Liver (tissue), 9 donors: ENCODE results near the gene HOXD8. TPM values are rescaled to one million over a fixed set of nuclear protein-coding genes. Genes with fewer than 3 reads are reported as not detected.

Source experiments
- DNase-seq: peaks from one replicate; pipeline ENCODE4 v3.0.0-alpha.2; 2017; ENCODE audit warnings: low spot score
- H3K27ac ChIP-seq, 2 donors: one replicate each; pipeline ENCODE4 v1.7.0; 2013; ENCODE audit warnings: inconsistent platforms in 2 of 2, low read length in 2 of 2, control low read depth in 1 of 2, low read depth in 1 of 2, mild to moderate bottlenecking in 1 of 2
- H3K27me3 ChIP-seq, 4 donors: one replicate each; pipeline versions ENCODE4 v1.6.1 to v1.7.0; 2013; ENCODE audit warnings: low read length in 3 of 4, inconsistent platforms in 1 of 4, mild to moderate bottlenecking in 1 of 4, moderate library complexity in 1 of 4; ENCODE audit not compliant: control insufficient read depth in 4 of 4, insufficient read depth in 4 of 4
- H3K36me3 ChIP-seq, 4 donors: one replicate each; pipeline versions ENCODE4 v1.6.1 to v1.7.0; 2013; ENCODE audit warnings: low read length in 3 of 4, mild to moderate bottlenecking in 3 of 4, low read depth in 1 of 4, moderate library complexity in 1 of 4; ENCODE audit not compliant: control insufficient read depth in 4 of 4, insufficient read depth in 3 of 4
- H3K4me1 ChIP-seq, 4 donors: one replicate each; pipeline versions ENCODE4 v1.6.1 to v1.7.0; 2013; ENCODE audit warnings: low read length in 3 of 4, mild to moderate bottlenecking in 3 of 4, moderate library complexity in 1 of 4; ENCODE audit not compliant: control insufficient read depth in 4 of 4, insufficient read depth in 4 of 4
- H3K4me3 ChIP-seq, 3 donors: one replicate each; pipeline versions ENCODE4 v1.6.1 to v1.7.0; 2013; ENCODE audit warnings: low read length in 3 of 3, control low read depth in 1 of 3, low read depth in 1 of 3, mild to moderate bottlenecking in 1 of 3
- H3K9ac ChIP-seq, 2 donors: one replicate each; pipeline ENCODE4 v1.7.0; 2013; ENCODE audit warnings: low read length in 2 of 2, mild to moderate bottlenecking in 2 of 2, moderate library complexity in 2 of 2, control low read depth in 1 of 2, low read depth in 1 of 2
- H3K9me3 ChIP-seq, 4 donors: one replicate each; pipeline versions ENCODE4 v1.6.1 to v1.7.0; 2013; ENCODE audit warnings: low read length in 3 of 4; ENCODE audit not compliant: control insufficient read depth in 4 of 4
- CTCF ChIP-seq: fragments of 150-350 bp; IDR thresholded peaks from 2 replicates; pipeline ENCODE4 v1.5.1; 2017; ENCODE audit warnings: improper control_type of control experiment, low read depth, low read length; ENCODE audit not compliant: missing input control
- EGR1 ChIP-seq, 2 donors: IDR thresholded peaks; 2 replicates each; pipeline ENCODE4 v1.6.1; 2016 to 2018; ENCODE audit warnings: antibody characterized with exemption in 2 of 2, low read depth in 2 of 2
- FOXA1 ChIP-seq: IDR thresholded peaks from 2 replicates; pipeline ENCODE4 v1.6.1; 2016; ENCODE audit warnings: antibody characterized with exemption
- FOXA2 ChIP-seq: IDR thresholded peaks from 2 replicates; pipeline ENCODE4 v1.6.1; 2016; ENCODE audit warnings: antibody characterized with exemption
- GABPA ChIP-seq, 2 donors: IDR thresholded peaks in 1 of 2; conservative IDR thresholded peaks in 1 of 2; 2 replicates each; pipeline ENCODE4 v1.6.1; 2016; ENCODE audit warnings: antibody characterized with exemption in 2 of 2, mild to moderate bottlenecking in 1 of 2, moderate library complexity in 1 of 2
- JUND ChIP-seq, 2 donors: IDR thresholded peaks; 2 replicates each; pipeline ENCODE4 v1.6.1; 2016; ENCODE audit warnings: antibody characterized with exemption in 2 of 2
- MAX ChIP-seq: IDR thresholded peaks from 2 replicates; pipeline ENCODE4 v1.6.1; 2016; ENCODE audit warnings: antibody characterized with exemption
- NR2F2 ChIP-seq: IDR thresholded peaks from 2 replicates; pipeline ENCODE4 v1.6.1; 2016; ENCODE audit warnings: antibody characterized with exemption
- RAD21 ChIP-seq, 2 donors: IDR thresholded peaks; 2 replicates each; pipeline ENCODE4 v1.6.1; 2016; ENCODE audit warnings: antibody characterized with exemption in 2 of 2, mild to moderate bottlenecking in 2 of 2
- RXRA ChIP-seq, 2 donors: IDR thresholded peaks; 2 replicates each; pipeline ENCODE4 v1.6.1; 2017 to 2018; ENCODE audit warnings: antibody characterized with exemption in 2 of 2, mild to moderate bottlenecking in 1 of 2
- TAF1 ChIP-seq: conservative IDR thresholded peaks from 2 replicates; pipeline ENCODE4 v1.6.1; 2016; ENCODE audit warnings: antibody characterized with exemption, mild to moderate bottlenecking
- YY1 ChIP-seq: IDR thresholded peaks from 2 replicates; pipeline ENCODE4 v1.6.1; 2016; ENCODE audit warnings: antibody characterized with exemption, mild to moderate bottlenecking
- WGBS: extraction: QIAGEN DNeasy Blood & Tissue Kit; methylation state at CpG from one replicate; pipeline ENCODE4 v1.1.7; 2013; 5-methylcytosine and 5-hydroxymethylcytosine counted together
- polyA plus RNA-seq, 2 donors: library from polyadenylated mRNA; stranded (reverse) in 1 of 2; unstranded in 1 of 2; fragments of 200-250 nt in 1 of 2; fragments of >200 nt in 1 of 2; fragmentation: Nextera tagmentation in 1 of 2; extraction: Ambion mirVana in 1 of 2; gene quantifications; one replicate each; pipeline versions ENCODE4 v1.2.1 to v1.2.3, GENCODE V29; 2013 to 2015
- total RNA-seq, 2 donors: library from RNA; depleted of rRNA; stranded (reverse); fragments of >200 nt; gene quantifications; one replicate each; pipeline ENCODE4 v1.2.3, GENCODE V29; 2014
- TF ChIP-seq, protein P1 (sequence below): IDR thresholded peaks from 2 replicates; pipeline ENCODE4 v1.6.1; 2016; ENCODE audit warnings: antibody characterized with exemption
- TF ChIP-seq, protein P2 (sequence below): IDR thresholded peaks from 2 replicates; pipeline ENCODE4 v1.6.1; 2016; ENCODE audit warnings: antibody characterized with exemption
- TF ChIP-seq, protein P3 (sequence below): IDR thresholded peaks from 2 replicates; pipeline ENCODE4 v1.6.1; 2016; ENCODE audit warnings: antibody characterized with exemption, mild to moderate bottlenecking
- donor health status: healthy.
- donor health status: healthy.
- donor health status: healthy.
- donor health status: healthy.
- donor health status: healthy.

The HOXD8 gene
- total and polyA plus RNA-seq, 4 donors, result 0.06 to 0.19 (median 0.08) TPM; not detected in 1

DNA sequence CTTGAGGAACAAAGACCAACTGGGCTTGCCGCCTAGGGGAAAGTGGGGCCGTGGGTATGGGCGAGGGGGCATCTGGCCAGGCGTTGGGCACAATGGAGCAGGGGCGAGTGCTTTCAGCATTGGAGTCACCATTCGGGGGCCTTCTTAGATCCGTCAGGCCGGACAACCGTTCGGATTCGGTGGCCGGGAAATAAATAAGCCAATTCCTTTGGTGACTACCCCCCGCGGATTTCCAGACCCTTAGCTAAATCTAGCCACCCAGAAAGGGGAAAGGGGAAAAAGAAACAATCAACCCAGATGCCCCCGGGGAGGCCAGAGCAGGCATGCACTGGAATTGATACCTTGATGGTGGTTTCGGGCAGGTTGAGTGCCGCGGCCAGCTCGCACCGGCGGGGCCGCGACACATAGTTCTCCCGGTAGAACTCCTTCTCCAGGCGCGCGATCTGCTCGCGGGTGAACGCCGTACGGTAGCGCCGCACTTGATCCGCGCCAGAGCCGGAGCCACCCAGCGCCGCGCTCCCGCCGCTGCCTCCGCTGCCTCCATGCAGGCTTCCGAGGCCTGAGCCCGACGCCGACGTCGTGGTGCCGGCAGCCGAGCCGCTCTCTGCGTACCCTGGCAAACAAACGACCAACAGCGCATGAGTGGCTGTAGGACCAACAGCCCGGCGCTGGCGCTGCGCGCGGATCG is 47.5 kb upstream of the HOXD8 start:
- no peak overlapping the region for H3K9ac ChIP-seq
- H3K36me3 ChIP-seq, result no peaks in the 10 kb centered on the region
- WGBS, result 8% methylated on average over 62 of the region's 62 CpGs
- peaks cover 4 to 25% (median 11%) of the 10 kb centered on the region in 4 donors for H3K4me1 ChIP-seq
- peak; percentile 34 for DNase-seq
- peaks cover 12 to 77% (median 37%) of the 10 kb centered on the region in 4 donors for H3K27me3 ChIP-seq
- H3K27ac ChIP-seq, result no peak overlapping the region
- H3K4me3 ChIP-seq, result no peak overlapping the region
- no peak for TF ChIP-seq RXRA (IDR thresholded peaks at IDR 0.05)
- no peak for TF ChIP-seq EGR1 (IDR thresholded peaks at IDR 0.05; ENCODE audit: low read depth in 2 of 2)
- no peak for TF ChIP-seq CTCF
- TF ChIP-seq YY1, result no peak
- no peak for TF ChIP-seq JUND (IDR thresholded peaks at IDR 0.05)
- no peak for TF ChIP-seq GABPA (IDR thresholded peaks at IDR 0.05 in 1 of 2, conservative IDR thresholded peaks at IDR 0.05 in 1 of 2)
- no peak for TF ChIP-seq FOXA2
- TF ChIP-seq RAD21 (IDR thresholded peaks at IDR 0.05), result no peak
- no peak for TF ChIP-seq TAF1
- peaks cover 0 to 29% (median 5%) of the 10 kb centered on the region in 4 donors for H3K9me3 ChIP-seq

DNA sequence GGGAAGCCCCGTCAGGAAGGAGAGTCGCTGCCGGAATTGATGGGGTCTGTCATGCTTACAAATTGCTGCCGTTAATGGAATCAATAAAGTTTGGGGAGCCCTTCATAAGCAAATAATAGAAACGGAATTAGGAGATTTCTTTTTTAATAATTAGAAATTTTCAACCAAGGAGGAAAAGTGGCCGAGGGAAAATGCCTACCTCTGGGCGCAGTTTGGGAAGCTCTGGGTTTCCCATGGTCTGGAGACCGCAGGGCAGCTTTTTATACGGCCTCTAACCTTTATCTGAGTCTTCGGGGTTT is 47.0 kb upstream of the HOXD8 start:
- H3K4me1 ChIP-seq, result peaks cover 4 to 25% (median 11%) of the 10 kb centered on the region in 4 donors
- no peak for DNase-seq
- no peak overlapping the region for H3K9ac ChIP-seq
- TF ChIP-seq FOXA2, result no peak
- no peak for TF ChIP-seq MAX
- TF ChIP-seq, protein P1, sequence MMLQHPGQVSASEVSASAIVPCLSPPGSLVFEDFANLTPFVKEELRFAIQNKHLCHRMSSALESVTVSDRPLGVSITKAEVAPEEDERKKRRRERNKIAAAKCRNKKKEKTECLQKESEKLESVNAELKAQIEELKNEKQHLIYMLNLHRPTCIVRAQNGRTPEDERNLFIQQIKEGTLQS, result no peak
- no peak for TF ChIP-seq YY1
- TF ChIP-seq, protein P2, sequence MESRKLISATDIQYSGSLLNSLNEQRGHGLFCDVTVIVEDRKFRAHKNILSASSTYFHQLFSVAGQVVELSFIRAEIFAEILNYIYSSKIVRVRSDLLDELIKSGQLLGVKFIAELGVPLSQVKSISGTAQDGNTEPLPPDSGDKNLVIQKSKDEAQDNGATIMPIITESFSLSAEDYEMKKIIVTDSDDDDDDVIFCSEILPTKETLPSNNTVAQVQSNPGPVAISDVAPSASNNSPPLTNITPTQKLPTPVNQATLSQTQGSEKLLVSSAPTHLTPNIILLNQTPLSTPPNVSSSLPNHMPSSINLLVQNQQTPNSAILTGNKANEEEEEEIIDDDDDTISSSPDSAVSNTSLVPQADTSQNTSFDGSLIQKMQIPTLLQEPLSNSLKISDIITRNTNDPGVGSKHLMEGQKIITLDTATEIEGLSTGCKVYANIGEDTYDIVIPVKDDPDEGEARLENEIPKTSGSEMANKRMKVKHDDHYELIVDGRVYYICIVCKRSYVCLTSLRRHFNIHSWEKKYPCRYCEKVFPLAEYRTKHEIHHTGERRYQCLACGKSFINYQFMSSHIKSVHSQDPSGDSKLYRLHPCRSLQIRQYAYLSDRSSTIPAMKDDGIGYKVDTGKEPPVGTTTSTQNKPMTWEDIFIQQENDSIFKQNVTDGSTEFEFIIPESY, result no peak
- TF ChIP-seq JUND (IDR thresholded peaks at IDR 0.05), result no peak
- TF ChIP-seq RAD21 (IDR thresholded peaks at IDR 0.05), result no peak
- TF ChIP-seq FOXA1, result no peak
- no peak for TF ChIP-seq NR2F2
- TF ChIP-seq, protein P3, sequence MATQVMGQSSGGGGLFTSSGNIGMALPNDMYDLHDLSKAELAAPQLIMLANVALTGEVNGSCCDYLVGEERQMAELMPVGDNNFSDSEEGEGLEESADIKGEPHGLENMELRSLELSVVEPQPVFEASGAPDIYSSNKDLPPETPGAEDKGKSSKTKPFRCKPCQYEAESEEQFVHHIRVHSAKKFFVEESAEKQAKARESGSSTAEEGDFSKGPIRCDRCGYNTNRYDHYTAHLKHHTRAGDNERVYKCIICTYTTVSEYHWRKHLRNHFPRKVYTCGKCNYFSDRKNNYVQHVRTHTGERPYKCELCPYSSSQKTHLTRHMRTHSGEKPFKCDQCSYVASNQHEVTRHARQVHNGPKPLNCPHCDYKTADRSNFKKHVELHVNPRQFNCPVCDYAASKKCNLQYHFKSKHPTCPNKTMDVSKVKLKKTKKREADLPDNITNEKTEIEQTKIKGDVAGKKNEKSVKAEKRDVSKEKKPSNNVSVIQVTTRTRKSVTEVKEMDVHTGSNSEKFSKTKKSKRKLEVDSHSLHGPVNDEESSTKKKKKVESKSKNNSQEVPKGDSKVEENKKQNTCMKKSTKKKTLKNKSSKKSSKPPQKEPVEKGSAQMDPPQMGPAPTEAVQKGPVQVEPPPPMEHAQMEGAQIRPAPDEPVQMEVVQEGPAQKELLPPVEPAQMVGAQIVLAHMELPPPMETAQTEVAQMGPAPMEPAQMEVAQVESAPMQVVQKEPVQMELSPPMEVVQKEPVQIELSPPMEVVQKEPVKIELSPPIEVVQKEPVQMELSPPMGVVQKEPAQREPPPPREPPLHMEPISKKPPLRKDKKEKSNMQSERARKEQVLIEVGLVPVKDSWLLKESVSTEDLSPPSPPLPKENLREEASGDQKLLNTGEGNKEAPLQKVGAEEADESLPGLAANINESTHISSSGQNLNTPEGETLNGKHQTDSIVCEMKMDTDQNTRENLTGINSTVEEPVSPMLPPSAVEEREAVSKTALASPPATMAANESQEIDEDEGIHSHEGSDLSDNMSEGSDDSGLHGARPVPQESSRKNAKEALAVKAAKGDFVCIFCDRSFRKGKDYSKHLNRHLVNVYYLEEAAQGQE, result no peak
- no peak for TF ChIP-seq CTCF
- TF ChIP-seq TAF1, result no peak
- no peak for TF ChIP-seq EGR1 (IDR thresholded peaks at IDR 0.05; ENCODE audit: low read depth in 2 of 2)
- H3K27ac ChIP-seq, result no peak overlapping the region
- WGBS, result 8% methylated on average over 10 of the region's 10 CpGs
- no peaks in the 10 kb centered on the region for H3K36me3 ChIP-seq
- no peak overlapping the region for H3K4me3 ChIP-seq
- peaks cover 12 to 78% (median 36%) of the 10 kb centered on the region in 4 donors for H3K27me3 ChIP-seq
- H3K9me3 ChIP-seq, result peaks cover 0 to 29% (median 5%) of the 10 kb centered on the region in 4 donors
